ENCODE results near the gene HS6ST3.
"Not testable (repeated sequence)": the region's sequence is repeated elsewhere in the genome, so short reads cannot be mapped to it uniquely, and the experiment has no call there.

HS6ST3 gene

DNA sequence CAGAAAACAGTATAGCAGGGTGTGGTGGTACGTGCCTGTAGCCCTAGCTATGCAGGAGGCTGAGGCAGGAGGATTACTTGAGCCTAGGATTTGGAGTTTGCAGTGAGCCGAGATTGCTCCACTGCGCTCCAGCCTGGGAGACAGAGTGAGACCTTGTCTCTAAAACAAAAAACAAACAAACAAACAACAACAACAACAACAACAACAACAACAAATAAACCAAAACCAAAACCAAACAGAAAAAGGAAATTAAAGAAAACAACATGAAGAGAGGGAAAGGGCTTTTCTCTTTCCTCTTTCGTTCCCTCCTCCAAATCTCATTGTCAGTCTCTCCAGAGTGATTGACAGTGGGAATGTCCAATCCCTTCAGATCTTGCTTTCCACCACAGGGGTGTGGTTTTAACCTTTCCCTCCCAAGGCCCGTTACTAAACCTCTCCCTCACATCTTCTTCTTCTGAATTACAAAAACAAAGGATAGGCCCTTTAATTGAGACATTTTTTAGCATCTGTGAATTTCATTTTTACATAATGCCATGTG lies 341.2 kb downstream of the HS6ST3 start:
- DNase-seq (ENCODE audit: low read depth in 2 of 2): no peak

- DNase-seq (ENCODE audit: low read depth in 2 of 2): no peak
Observed at GRCh38 chr13:96444676-96445075, 354.8 kb downstream of the HS6ST3 start.

GRCh38 chr13:96449920-96450319 lies 360.0 kb downstream of the HS6ST3 start:
- no peak for DNase-seq (ENCODE audit: low read depth in 2 of 2)

GRCh38 chr13:96450326-96451020 lies 360.6 kb downstream of the HS6ST3 start:
- DNase-seq (ENCODE audit: low read depth in 2 of 2): no peak

DNA sequence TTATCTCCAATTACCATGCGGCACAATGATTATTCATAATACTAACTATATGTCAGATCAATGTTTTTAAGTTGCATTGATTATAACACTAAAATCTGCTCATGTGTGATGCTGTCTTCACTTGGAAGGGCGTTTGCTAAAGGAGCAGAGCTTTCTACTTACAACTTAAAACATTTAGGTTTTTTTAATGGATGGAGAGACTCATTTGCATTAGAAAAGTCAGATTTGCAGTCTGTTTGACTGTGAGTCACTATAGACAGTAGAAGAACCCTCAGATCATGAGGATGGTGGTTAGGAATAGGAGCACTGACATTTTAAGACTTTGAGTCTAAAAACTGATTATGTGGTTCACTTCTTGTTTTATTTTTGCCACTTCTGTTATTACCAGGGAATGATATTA lies 364.6 kb downstream of the HS6ST3 start:
- no peak for DNase-seq (ENCODE audit: low read depth in 2 of 2)

DNA sequence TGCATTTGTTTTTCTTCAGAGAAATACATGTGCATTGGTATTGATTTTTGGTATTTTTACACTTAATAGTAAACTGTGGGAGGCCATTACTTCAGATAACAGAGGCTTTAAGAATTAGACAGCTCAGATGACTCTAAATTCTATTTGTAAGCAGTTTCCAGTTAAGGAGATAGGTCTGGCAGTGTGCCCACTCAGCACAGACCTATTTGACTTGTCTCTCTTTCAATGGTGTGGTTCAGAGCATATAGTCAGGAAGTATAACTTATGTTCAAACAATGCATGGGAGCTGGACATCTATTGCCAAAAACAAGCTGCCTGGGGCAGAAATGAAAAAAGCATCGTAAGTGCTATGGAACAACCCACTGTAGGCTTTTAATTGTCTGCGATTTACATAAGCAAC lies 370.7 kb downstream of the HS6ST3 start:
- no peak for DNase-seq (ENCODE audit: low read depth in 2 of 2)

GRCh38 chr13:96473526-96474180 lies 383.7 kb downstream of the HS6ST3 start:
- DNase-seq (ENCODE audit: low read depth in 2 of 2): no peak

DNA sequence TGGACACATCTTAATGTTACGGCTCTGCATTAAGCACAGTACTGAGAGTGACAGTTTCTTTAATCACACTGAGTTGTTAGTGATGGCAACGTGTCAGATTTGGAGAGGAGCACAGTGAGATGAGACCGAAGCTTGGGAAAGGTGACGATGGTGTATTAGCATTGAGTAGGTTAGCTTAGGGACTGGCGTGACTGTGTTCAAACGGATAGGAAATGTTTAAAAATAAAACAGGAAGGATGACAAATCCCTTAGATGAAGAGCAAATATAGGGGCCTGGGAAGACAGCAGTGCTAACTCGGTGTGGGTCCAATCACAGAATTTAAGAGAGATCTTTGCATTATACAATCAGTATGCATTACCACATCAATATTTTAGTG lies 384.3 kb downstream of the HS6ST3 start:
- no peak for DNase-seq (ENCODE audit: low read depth in 2 of 2)

- DNase-seq (ENCODE audit: low read depth in 2 of 2): no peak
Observed at GRCh38 chr13:96475103-96475502, 385.2 kb downstream of the HS6ST3 start.

DNA sequence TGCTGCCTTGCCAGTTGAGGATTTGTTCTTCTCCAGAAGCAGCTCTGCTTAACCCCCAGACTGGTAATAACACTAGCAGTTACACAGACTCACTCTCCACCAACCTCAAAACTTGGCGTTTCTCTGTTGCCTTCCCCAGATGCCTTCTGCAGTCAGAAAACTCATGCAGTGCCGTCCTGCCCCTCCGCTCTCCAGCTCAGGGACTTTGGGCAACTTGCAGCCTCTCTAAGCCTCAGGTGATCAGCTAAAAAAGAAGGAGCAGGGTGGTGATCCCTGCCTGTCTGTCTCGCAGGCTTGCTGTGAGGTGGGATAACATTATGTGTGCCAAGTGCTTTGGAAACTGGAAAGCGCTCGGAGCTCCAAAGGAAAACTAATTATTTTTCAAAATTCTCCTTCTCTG lies 391.6 kb downstream of the HS6ST3 start:
- DNase-seq (ENCODE audit: low read depth in 2 of 2): no peak

GRCh38 chr13:96490496-96490989 lies 400.6 kb downstream of the HS6ST3 start:
- no peak for DNase-seq (ENCODE audit: low read depth in 2 of 2)

DNA sequence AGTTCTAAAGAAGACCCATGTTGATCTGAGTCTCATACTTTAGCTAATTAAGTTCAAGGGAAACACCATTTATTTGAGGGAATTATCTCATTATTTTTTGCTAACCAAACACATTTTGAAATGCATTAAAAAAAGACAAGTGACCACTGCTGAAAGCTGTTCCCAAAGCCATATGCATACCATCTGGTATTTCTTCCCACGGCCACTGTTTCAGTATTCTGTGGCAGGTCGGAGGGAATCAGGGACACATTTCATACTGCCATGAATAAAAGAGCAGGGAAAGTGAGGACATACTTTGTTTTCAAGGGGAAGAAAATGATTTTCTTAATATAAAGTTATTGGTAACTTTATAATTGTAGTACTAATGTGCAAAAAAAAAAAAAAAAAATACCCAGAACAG lies 401.2 kb downstream of the HS6ST3 start:
- DNase-seq (ENCODE audit: low read depth in 2 of 2): no peak

GRCh38 chr13:96492766-96493165 lies 402.9 kb downstream of the HS6ST3 start:
- no peak for DNase-seq (ENCODE audit: low read depth in 2 of 2)

GRCh38 chr13:96499656-96500055 lies 409.7 kb downstream of the HS6ST3 start:
- no peak for DNase-seq (ENCODE audit: low read depth in 2 of 2)

DNA sequence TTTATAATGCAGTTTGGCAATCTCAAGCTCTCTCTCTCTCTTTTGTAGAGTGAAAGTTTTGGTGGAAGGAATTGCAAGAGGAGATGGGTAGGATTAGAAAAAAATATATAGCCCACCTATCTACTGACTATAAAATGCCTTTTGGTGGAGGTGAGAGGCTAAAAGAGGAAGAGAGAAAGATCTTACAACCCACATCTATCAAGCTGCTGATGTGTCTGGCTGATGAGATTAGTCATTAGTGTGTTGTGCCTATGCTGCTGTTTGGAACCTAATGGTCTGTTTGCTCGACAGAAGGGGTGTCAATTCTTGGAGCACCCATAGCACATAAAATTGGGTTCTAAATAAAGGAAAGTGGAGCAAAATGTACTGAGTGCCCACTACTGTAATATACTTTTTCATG lies 411.0 kb downstream of the HS6ST3 start:
- no peak for DNase-seq (ENCODE audit: low read depth in 2 of 2)

DNA sequence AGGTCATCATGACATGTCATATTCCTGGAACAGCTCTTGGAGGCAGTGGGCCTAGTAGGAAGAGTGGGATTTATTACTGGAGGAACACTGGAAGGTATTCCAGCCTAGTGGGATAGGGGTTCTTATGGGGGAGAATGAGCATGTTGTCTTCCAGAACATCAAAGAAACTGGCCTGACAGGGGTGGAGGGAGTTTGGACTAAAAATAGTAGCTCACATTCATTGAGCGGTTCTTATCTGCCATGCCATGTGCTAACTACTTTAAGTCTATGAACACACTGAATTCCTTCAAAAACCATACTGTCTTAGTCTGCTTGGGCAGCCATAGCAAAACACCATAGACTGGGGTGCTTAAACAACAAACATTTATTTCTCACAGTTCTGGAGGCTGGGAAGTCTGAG lies 413.6 kb downstream of the HS6ST3 start:
- no peak for DNase-seq (ENCODE audit: low read depth in 2 of 2)

DNA sequence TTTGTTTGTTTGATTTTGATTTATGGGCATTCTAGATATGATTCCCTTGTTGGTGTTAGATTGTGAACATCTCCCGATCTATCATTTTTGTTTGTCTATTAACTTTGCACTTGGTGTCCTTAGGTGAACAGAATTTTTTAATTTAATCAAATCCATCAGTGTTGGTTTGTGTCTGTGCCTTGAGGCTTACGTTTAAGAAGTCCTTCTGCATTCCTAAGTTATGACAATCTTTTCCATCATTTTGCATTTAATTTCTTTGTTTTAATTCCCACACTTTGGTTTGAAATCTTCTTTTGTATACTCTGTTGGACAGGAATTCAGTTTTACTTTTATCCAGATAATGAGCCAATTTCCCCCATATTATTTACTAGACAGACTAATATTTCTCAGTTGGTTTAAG lies 421.7 kb downstream of the HS6ST3 start:
- DNase-seq (ENCODE audit: low read depth in 2 of 2): no peak

DNA sequence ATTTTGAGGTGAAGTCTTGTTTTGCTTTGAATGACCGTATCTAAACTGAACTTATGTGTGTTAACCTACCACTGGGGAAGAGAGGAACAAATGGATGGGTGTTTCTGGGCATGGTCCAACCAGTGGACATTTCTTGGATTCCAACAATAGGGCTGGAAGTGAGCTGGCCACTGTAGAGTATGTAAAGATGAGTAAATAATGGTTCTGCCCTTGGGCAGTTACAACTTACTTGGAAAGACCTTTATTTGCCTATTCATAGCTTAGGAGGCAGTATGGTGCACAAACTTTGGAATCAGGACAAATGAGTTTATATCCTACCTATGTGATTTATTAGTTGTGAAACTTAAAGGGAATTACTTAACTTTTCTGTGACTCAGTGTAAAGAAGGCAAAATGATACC lies 429.5 kb downstream of the HS6ST3 start:
- DNase-seq (ENCODE audit: low read depth in 2 of 2): no peak

GRCh38 chr13:96524398-96525020 lies 434.6 kb downstream of the HS6ST3 start:
- DNase-seq (ENCODE audit: low read depth in 2 of 2): not testable (repeated sequence)

- no peak for DNase-seq (ENCODE audit: low read depth in 2 of 2)
Observed at GRCh38 chr13:96525715-96526114, 435.8 kb downstream of the HS6ST3 start.

DNA sequence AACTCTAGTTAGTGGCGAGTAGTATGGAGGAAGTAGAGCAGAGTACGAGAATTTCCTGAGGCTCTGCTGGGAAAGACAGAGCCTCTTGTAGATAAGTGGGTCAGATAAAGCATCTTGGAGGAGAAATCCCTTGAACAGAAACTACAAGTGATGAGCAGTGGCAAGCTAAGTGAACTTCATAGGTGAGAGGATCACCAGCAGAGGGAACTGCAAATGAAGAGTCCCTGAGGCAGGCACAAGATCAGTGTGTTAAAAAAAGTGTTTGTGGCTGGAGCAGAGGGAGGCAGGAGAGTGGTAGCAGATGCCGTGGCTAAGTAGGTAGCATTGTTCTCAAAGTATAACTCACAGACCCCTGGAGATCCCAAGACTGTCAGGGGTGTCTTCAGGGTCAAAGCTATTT lies 437.6 kb downstream of the HS6ST3 start:
- no peak for DNase-seq (ENCODE audit: low read depth in 2 of 2)

DNA sequence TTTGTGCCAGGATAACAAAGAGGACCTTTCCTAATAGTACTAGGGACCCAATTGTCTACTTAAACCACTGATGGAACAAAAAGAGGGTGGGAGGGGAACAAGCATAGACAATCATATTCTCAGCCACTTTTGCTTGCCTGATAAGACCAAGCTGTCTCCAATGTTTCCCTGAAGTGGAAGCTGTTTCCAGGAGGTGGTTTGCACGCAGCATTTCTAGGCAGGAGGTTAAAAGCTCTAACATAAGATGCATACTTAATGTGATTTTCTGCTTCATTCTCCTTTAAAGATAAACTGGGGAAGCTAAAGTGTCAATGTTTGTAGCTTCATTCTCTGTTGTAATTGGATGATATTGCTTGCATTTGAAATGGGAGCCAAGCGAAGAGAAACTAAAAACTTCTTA lies 442.9 kb downstream of the HS6ST3 start:
- no peak for DNase-seq (ENCODE audit: low read depth in 2 of 2)

DNA sequence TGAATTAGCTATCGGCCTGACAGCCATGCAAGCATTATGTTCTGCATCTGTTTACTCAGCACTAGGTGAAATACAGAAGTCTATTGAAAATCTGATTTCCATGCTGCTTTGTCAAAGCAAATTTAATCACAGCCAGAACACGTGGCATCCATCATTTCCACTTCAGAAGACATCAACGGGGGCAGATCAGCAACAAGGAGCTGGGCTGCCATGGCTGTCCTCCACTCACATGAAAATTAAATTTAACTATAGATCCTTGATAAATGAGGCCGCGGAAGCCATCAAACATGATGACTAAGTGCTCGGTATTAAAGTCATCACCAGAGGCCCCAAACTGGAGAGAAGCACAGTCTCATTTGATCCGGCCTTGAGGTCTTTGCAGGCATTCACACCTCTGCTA lies 443.5 kb downstream of the HS6ST3 start:
- no peak for DNase-seq (ENCODE audit: low read depth in 2 of 2)
